ENCODE data around the gene KIZ. TPM values are rescaled to one million over a fixed set of nuclear protein-coding genes. Genes with fewer than 3 reads are reported as not detected.

KIZ gene
- total RNA-seq, 1 donor from 2014 or later: 5.3 TPM

Other genes starting within 250 kb of the KIZ start
- not detected in 2 replicates for gene LINC00237, start 19.7 kb upstream of the KIZ start, total RNA-seq
- 67.5 and 71.9 TPM in 2 replicates for gene XRN2, start 177.2 kb downstream of the KIZ start, total RNA-seq

Data from glomerular endothelial cell (primary cell).